GM12878 (cell line): ENCODE measurements around the gene KCNA2. TPM values are rescaled to one million over a fixed set of nuclear protein-coding genes. Genes with fewer than 3 reads are reported as not detected.

Source experiments
- ATAC-seq: fragments of 200-7000 bp; cut with Tn5 transposase; 3 replicates; pipeline ENCODE4 v1.9.1; 2020; ENCODE audit warnings: mild to moderate bottlenecking, moderate library complexity
- BruUV-seq: library from RNA; stranded (reverse); fragments of 400-500 nt; replicated peaks from 2 replicates; lab custom pipeline; 2021; lab: Mats Ljungman, UMichigan
- CTCF ChIA-PET: fragments of 300-600 bp; sonication (Branson Sonifier 250); formaldehyde crosslinking; extraction: SDS; loops from one replicate; lab custom pipeline; 2021; ENCODE audit warnings: inconsistent platforms; lab: Yijun Ruan, JAX
- POLR2A ChIA-PET: fragments of 350-600 bp; formaldehyde crosslinking; extraction: SDS; loops from one replicate; lab custom pipeline; 2021; ENCODE audit warnings: inconsistent platforms; lab: Charles Lee
- RAD21 ChIA-PET: fragments of 300-600 bp; sonication (Branson Sonifier 250); formaldehyde crosslinking; loops from one replicate; lab custom pipeline; 2023; ENCODE audit warnings: antibody characterized with exemption; ENCODE audit not compliant: unreplicated experiment; lab: Charles Lee
- SMC1A ChIA-PET: fragments of 300-600 bp; sonication (Branson Sonifier 250); formaldehyde crosslinking; loops from one replicate; lab custom pipeline; 2023; ENCODE audit not compliant: unreplicated experiment, uncharacterized antibody; lab: Charles Lee
- DNase-seq: peaks from one replicate; pipeline ENCODE4 v3.0.0-alpha.2; 2011; ENCODE audit warnings: low read depth, low spot score
- FAIRE-seq: peaks from 3 replicates; lab custom pipeline; 2011; peaks lifted over from hg19 to GRCh38; lab: Jason Lieb, UNC
- H2AFZ ChIP-seq: 2 replicates; pipeline ENCODE4 v1.6.0; 2011; ENCODE audit warnings: low read depth, low read length, control low read depth; ENCODE audit not compliant: control insufficient read depth
- H3K27ac ChIP-seq: 2 replicates; pipeline ENCODE4 v1.5.1; 2011; ENCODE audit warnings: control low read depth; ENCODE audit not compliant: control insufficient read depth, insufficient read depth
- H3K27me3 ChIP-seq, 2 experiments: replicated peaks in 1 of 2; 2 replicates each; pipeline versions ENCODE4 v1.6.0 to v1.6.1; 2011; ENCODE audit warnings: low read length in 1 of 2; ENCODE audit not compliant: control insufficient read depth in 2 of 2, insufficient read depth in 2 of 2
- H3K36me3 ChIP-seq, 2 experiments: 2 replicates each; pipeline ENCODE4 v1.5.1; 2011; ENCODE audit warnings: low read length in 1 of 2; ENCODE audit not compliant: control insufficient read depth in 2 of 2, insufficient read depth in 2 of 2
- H3K4me1 ChIP-seq: 2 replicates; pipeline ENCODE4 v1.6.1; 2011; ENCODE audit warnings: mild to moderate bottlenecking, low read length, moderate library complexity, mixed read lengths; ENCODE audit not compliant: control insufficient read depth, insufficient read depth
- H3K4me2 ChIP-seq: 2 replicates; pipeline ENCODE4 v1.6.0; 2011; ENCODE audit warnings: control low read depth; ENCODE audit not compliant: control insufficient read depth, insufficient read depth
- H3K4me3 ChIP-seq: fragments of 200-600 bp; sonication (generic); 2 replicates; pipeline ENCODE4 v1.5.1; 2016
- H3K79me2 ChIP-seq: 2 replicates; pipeline ENCODE4 v1.6.0; 2011; ENCODE audit warnings: low read length; ENCODE audit not compliant: control insufficient read depth, insufficient read depth
- H3K9ac ChIP-seq: 2 replicates; pipeline ENCODE4 v1.8.0; 2011; ENCODE audit warnings: low read length, control low read depth, mixed read lengths; ENCODE audit not compliant: control insufficient read depth, insufficient read depth
- H3K9me3 ChIP-seq: replicated peaks from 3 replicates; pipeline ENCODE4 v1.5.1; 2011; ENCODE audit warnings: mild to moderate bottlenecking, low read length; ENCODE audit not compliant: control insufficient read depth, insufficient read depth
- H4K20me1 ChIP-seq: 2 replicates; pipeline ENCODE4 v1.6.0; 2011; ENCODE audit not compliant: control insufficient read depth, insufficient read depth
- BCLAF1 ChIP-seq: fragments of 450-650 bp; IDR thresholded peaks from 2 replicates; pipeline ENCODE4 v1.6.1; 2017; ENCODE audit warnings: antibody characterized with exemption, mild to moderate bottlenecking, moderate library complexity
- BHLHE40 ChIP-seq, 2 experiments: fragments of 450-650 bp in 1 of 2; IDR thresholded peaks; 2 replicates each; pipeline ENCODE4 v1.6.1; 2011 to 2017; ENCODE audit warnings: low read depth in 2 of 2, borderline replicate concordance in 1 of 2, improper control_type of control experiment in 1 of 2, low read length in 1 of 2, mild to moderate bottlenecking in 1 of 2
- CHD2 ChIP-seq: IDR thresholded peaks from 2 replicates; pipeline ENCODE4 v1.6.1; 2011; ENCODE audit warnings: low read depth, low read length, improper control_type of control experiment, borderline replicate concordance
- CTCF ChIP-seq, 3 experiments: IDR thresholded peaks in 2 of 3; conservative IDR thresholded peaks in 1 of 3; 2 replicates each; pipeline ENCODE4 v1.5.1; 2011; ENCODE audit warnings: low read depth in 3 of 3, low read length in 3 of 3, mild to moderate bottlenecking in 3 of 3, control low read depth in 2 of 3, moderate library complexity in 2 of 3, inconsistent platforms in 1 of 3, mixed read lengths in 1 of 3; ENCODE audit not compliant: control insufficient read depth in 2 of 3, insufficient read depth in 1 of 3; ENCODE audit errors: extremely low read depth in 1 of 3
- EED ChIP-seq: sonication (generic); IDR thresholded peaks from 2 replicates; pipeline ENCODE4 v1.6.1; 2016; ENCODE audit warnings: antibody characterized with exemption, low read depth
- HCFC1 ChIP-seq: fragments of 150-350 bp; IDR thresholded peaks from 2 replicates; pipeline ENCODE4 v1.6.1; 2014; ENCODE audit warnings: low read length
- HDAC6 ChIP-seq: fragments of 200-600 bp; sonication (generic); IDR thresholded peaks from one replicate; pipeline ENCODE4 v1.8.0; 2017; ENCODE audit warnings: antibody characterized with exemption; ENCODE audit not compliant: unreplicated experiment
- IKZF1 ChIP-seq: fragments of 450-650 bp; conservative IDR thresholded peaks from 2 replicates; pipeline ENCODE4 v1.6.1; 2017; ENCODE audit warnings: antibody characterized with exemption, mild to moderate bottlenecking
- KDM1A ChIP-seq: fragments of 200-600 bp; sonication (generic); IDR thresholded peaks from 2 replicates; pipeline ENCODE4 v1.6.1; 2016; ENCODE audit warnings: borderline replicate concordance
- MTA2 ChIP-seq: fragments of 450-650 bp; IDR thresholded peaks from 2 replicates; pipeline ENCODE4 v1.6.1; 2016; ENCODE audit warnings: low read depth, mild to moderate bottlenecking, moderate library complexity
- NBN ChIP-seq: fragments of 450-650 bp; IDR thresholded peaks from 2 replicates; pipeline ENCODE4 v1.6.1; 2016
- POLR2A ChIP-seq: IDR thresholded peaks from 2 replicates; pipeline ENCODE4 v1.6.1; 2011; ENCODE audit warnings: low read depth, mild to moderate bottlenecking, low read length
- SREBF1 ChIP-seq: IDR thresholded peaks from 2 replicates; pipeline ENCODE4 v1.6.1; 2012; ENCODE audit warnings: mild to moderate bottlenecking, low read length
- TBL1XR1 ChIP-seq: IDR thresholded peaks from 2 replicates; pipeline ENCODE4 v1.6.1; 2012; ENCODE audit warnings: low read depth, low read length, improper control_type of control experiment
- TCF3 ChIP-seq: IDR thresholded peaks from 2 replicates; pipeline ENCODE4 v1.6.1; 2012; ENCODE audit warnings: low read depth, mild to moderate bottlenecking, low read length, borderline replicate concordance; ENCODE audit not compliant: insufficient read depth
- WGBS: methylation state at CpG from one replicate; pipeline ENCODE4 v1.1.6; 2016; ENCODE audit warnings: low lambda C conversion rate; ENCODE audit not compliant: insufficient replicate concordance, insufficient coverage; ENCODE audit errors: missing lambda C conversion rate; 5-methylcytosine and 5-hydroxymethylcytosine counted together
- in situ Hi-C: fragments of 300-500 bp; cut with MboI; formaldehyde crosslinking; loops from 9 replicates; pipeline ENCODE4 v1.14.3; 2018; ENCODE audit warnings: mixed read lengths
- intact Hi-C: fragments of 100-400 bp; cut with micrococcal nuclease; formaldehyde crosslinking; loops from one replicate; pipeline ENCODE4 v1.14.2; 2022; ENCODE audit not compliant: unreplicated experiment
- polyA plus RNA-seq, 11 experiments: library from polyadenylated mRNA; depleted of rRNA in 4 of 11; unstranded in 6 of 11; stranded (reverse) in 5 of 11; fragments of >200 nt; fragmentation: Nextera tagmentation in 4 of 11; fragmentation: Illumina TruSeq in 1 of 11; extraction: Ambion mirVana in 4 of 11; extraction: Trizol in 1 of 11; gene quantifications; 1 replicate in 1 of 11; 2 replicates in 10 of 11; pipeline versions ENCODE4 v1.2.1 to v1.2.3, GENCODE V29; 2011 to 2016; ENCODE audit warnings: inconsistent platforms in 2 of 11, missing spikeins in 2 of 11, low read depth in 1 of 11
- total RNA-seq, 4 experiments: library from RNA; depleted of rRNA in 3 of 4; stranded (reverse); fragments of >200 nt in 3 of 4; fragmentation: Illumina TruSeq in 1 of 4; extraction: Trizol in 1 of 4; gene quantifications; 2 replicates each; pipeline versions ENCODE4 v1.2.1 to v1.2.3, GENCODE V29; 2013 to 2021

The KCNA2 gene
- total and polyA plus RNA-seq, 10 of the 15 experiments (the other 5 are each of a cell fraction or from before 2014, with no cell fraction given) = 0.02 to 0.56 (median 0.10) TPM; not detected in 2

GRCh38 chr1:110631836-110632620 is 25.9 kb upstream of the KCNA2 start (continued):
- no peak for TF ChIP-seq BCLAF1

- intact Hi-C loops = loop anchor here (1.0 to 10.0 kb wide), 6 partner anchors 12 to 594 kb away; partner anchors contain the start of genes CD53 and CHI3L2
- BruUV-seq = no TSS peak
- RAD21 ChIA-PET = interaction anchor here (1.0 to 3.5 kb wide), 8 partner anchors 11 to 152 kb away, joined by 3 to 38 read pairs (median 6); no protein-coding TSS in a partner anchor
- no peaks in the 10 kb centered on the region; the same call in 2 of the 3 replicates for H3K9me3 ChIP-seq
- in situ Hi-C loops = no loop called here
- FAIRE-seq (peak; percentile 90), ATAC-seq (peak; percentile 85), DNase-seq (peak; percentile 84)
- H3K9ac ChIP-seq = peak overlapping the region; percentile 21; the same call in 1 of the 2 replicates
- H3K4me3 ChIP-seq = peak overlapping the region; percentile 10; the same call in 1 of the 2 replicates
- POLR2A ChIA-PET = interaction anchor here (1.0 kb wide), 1 partner anchor 13 kb away, joined by 3 read pairs; no protein-coding TSS in a partner anchor
- peaks cover 67% of the 10 kb centered on the region for H3K4me1 ChIP-seq
- H3K79me2 ChIP-seq = no peaks in the 10 kb centered on the region
- SMC1A ChIA-PET = interaction anchor here (1.2 to 11.2 kb wide), 4 partner anchors 17 to 150 kb away, joined by 3 to 144 read pairs (median 58); no protein-coding TSS in a partner anchor
- H4K20me1 ChIP-seq = no peaks in the 10 kb centered on the region
- 1% methylated on average over 13 of the region's 13 CpGs for WGBS
- CTCF ChIA-PET = interaction anchor here (0.6 to 7.5 kb wide), 15 partner anchors 8 to 156 kb away, joined by 3 to 162 read pairs (median 8); no protein-coding TSS in a partner anchor
- H3K4me2 ChIP-seq = peak overlapping the region; percentile 88
- H3K36me3 ChIP-seq = no peaks in the 10 kb centered on the region
- H3K27ac ChIP-seq = peak overlapping the region; percentile 66
- peak overlapping the region; percentile 63 for H2AFZ ChIP-seq
- H3K27me3 ChIP-seq = no peaks in the 10 kb centered on the region
- TF ChIP-seq EED (peak; percentile 72; the same call in 1 of the 2 replicates), CHD2 (no peak), TCF3 (no peak), POLR2A (no peak), BHLHE40 (IDR thresholded peaks at IDR 0.05; ENCODE audit: borderline replicate concordance in 1 of 2, low read depth in 2 of 2, low read length in 1 of 2) (peak; percentile 29 to 40; a peak in 1 of 4 replicates), MTA2 (0 out of 2 replicates have a peak, but pooled peaks have one; percentile 8), HDAC6 (no peak), IKZF1 (no peak; the same call in 1 of the 2 replicates), SREBF1 (no peak), TBL1XR1 (no peak), NBN (0 out of 2 replicates have a peak, but pooled peaks have one; percentile 45), HCFC1 (no peak), KDM1A (no peak), CTCF (IDR thresholded peaks at IDR 0.05 in 2 of 3, conservative IDR thresholded peaks at IDR 0.05 in 1 of 3; ENCODE audit: control insufficient read depth in 2 of 3, extremely low read depth in 1 of 3, insufficient read depth in 1 of 3, low read depth in 3 of 3, low read length in 3 of 3) (peak; percentile 84 to 89 (median 86))
These were observed 24.9 kb upstream of the KCNA2 start for GRCh38 chr1:110630839-110631663.
